AG04450 (cell line): ENCODE results near the gene LYRM1. TPM values are rescaled to one million over a fixed set of nuclear protein-coding genes. Genes with fewer than 3 reads are reported as not detected.

Experiments used
- CTCF ChIA-PET: fragments of 300-600, 350-600 bp; formaldehyde crosslinking; extraction: SDS; loops from one replicate; lab custom pipeline; 2022; ENCODE audit warnings: antibody characterized with exemption, inconsistent platforms; lab: Charles Lee
- POLR2A ChIA-PET: fragments of 350-600 bp; formaldehyde crosslinking; extraction: SDS; loops from one replicate; lab custom pipeline; 2021; ENCODE audit warnings: antibody characterized with exemption, inconsistent platforms; lab: Yijun Ruan, JAX
- DNase-seq: peaks from one replicate; pipeline ENCODE4 v3.0.0-alpha.2; 2011; ENCODE audit warnings: low read depth, low spot score
- H3K27ac ChIP-seq: one replicate; pipeline ENCODE4 v1.5.1; 2012; ENCODE audit warnings: low read depth, low read length, control low read depth
- H3K27me3 ChIP-seq: one replicate; pipeline ENCODE4 v1.6.0; 2012; ENCODE audit warnings: low read length; ENCODE audit not compliant: control insufficient read depth, insufficient read depth
- H3K4me3 ChIP-seq: 2 replicates; pipeline ENCODE4 v1.5.1; 2011; ENCODE audit warnings: mild to moderate bottlenecking, low read depth, low read length, control low read depth
- H3K9me3 ChIP-seq: 2 replicates; pipeline ENCODE4 v1.5.1; 2012; ENCODE audit warnings: low read length; ENCODE audit not compliant: control insufficient read depth, insufficient read depth
- CTCF ChIP-seq: IDR thresholded peaks from 2 replicates; pipeline ENCODE4 v1.5.1; 2011; ENCODE audit warnings: low read depth, low read length, control low read depth, inconsistent platforms
- polyA plus RNA-seq: library from polyadenylated mRNA; depleted of rRNA; stranded (reverse); fragments of >200 nt; gene quantifications from 2 replicates; pipeline ENCODE4 v1.2.3, GENCODE V29; 2011

The LYRM1 gene
- polyA plus RNA-seq, 1 experiment, result 41.1 TPM

DNA sequence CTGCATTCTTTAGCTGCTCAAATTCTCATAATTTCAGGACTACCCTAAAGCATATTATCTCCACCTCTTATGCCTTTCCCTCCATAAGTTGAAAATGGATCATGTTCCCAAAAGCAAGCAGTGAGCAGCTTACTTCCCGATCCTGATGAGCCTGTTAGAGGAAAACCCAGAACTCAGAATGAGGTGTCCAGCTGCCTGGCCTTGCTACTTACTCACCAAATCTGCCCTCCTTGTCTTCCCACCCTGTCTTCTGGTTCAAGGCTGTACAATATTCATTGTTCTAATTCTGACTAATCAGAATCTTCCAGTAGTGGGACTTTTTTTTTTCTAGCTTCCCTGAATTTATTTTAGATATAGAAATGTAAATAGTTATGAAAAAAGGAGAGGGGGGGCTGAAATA, 10.8 kb downstream of the LYRM1 start:
- DNase-seq, result no peak

DNA sequence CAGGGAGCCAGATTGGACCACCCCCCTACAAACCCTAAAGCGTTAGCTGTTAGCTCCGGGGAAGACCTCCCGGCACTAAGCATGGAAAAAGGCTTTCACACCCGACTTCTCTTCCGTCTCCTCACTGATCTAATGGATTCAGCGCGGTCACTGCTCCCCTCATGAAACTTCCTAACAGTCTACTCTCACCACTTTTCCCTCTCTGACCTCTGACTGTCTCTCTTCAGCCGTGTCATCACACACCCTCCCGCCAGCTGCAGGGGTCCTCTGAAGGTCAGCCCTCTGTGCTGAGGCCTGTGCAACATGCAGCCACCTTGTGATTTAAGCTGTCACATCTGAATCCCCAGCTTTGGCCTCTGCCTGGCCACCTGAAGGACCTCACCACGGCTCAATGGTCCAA, 15.7 kb downstream of the LYRM1 start:
- CTCF ChIA-PET, result interaction anchor here (0.8 kb wide), 1 partner anchor 66 kb away, joined by 3 read pairs; no protein-coding TSS in a partner anchor
- no peak for TF ChIP-seq CTCF
- H3K9me3 ChIP-seq, result no peaks in the 10 kb centered on the region
- no peak overlapping the region for H3K4me3 ChIP-seq
- DNase-seq, result no peak
- POLR2A ChIA-PET, result no interaction called here
- H3K27ac ChIP-seq, result no peak overlapping the region
- no peaks in the 10 kb centered on the region for H3K27me3 ChIP-seq

More for the DNA sequence above, 10.8 kb downstream of the LYRM1 start:
- ChIA-PET POLR2A (interaction anchor here (0.8 kb wide), 1 partner anchor 11 kb away, joined by 4 read pairs; the partner anchor contains the start of gene LYRM1), CTCF (interaction anchor here (0.7 to 0.8 kb wide), 2 partner anchors 90 to 112 kb away, joined by 3 read pairs; no protein-coding TSS in a partner anchor)
- Histone ChIP-seq H3K27me3 (no peaks in the 10 kb centered on the region), H3K27ac (peak overlapping the region; percentile 90), H3K9me3 (no peaks in the 10 kb centered on the region), H3K4me3 (no peak overlapping the region)
- no peak for TF ChIP-seq CTCF

GRCh38 chr16:20916942-20917341, 16.4 kb downstream of the LYRM1 start:
- Histone ChIP-seq H3K9me3 (no peaks in the 10 kb centered on the region), H3K4me3 (no peak overlapping the region), H3K27me3 (no peaks in the 10 kb centered on the region), H3K27ac (no peak overlapping the region)
- no peak for DNase-seq
- no peak for TF ChIP-seq CTCF
- ChIA-PET CTCF (interaction anchor here (0.5 to 0.8 kb wide), 3 partner anchors 14 to 143 kb away, joined by 3 to 6 read pairs (median 5); no protein-coding TSS in a partner anchor), POLR2A (interaction anchor here (0.6 kb wide), 1 partner anchor 105 kb away, joined by 4 read pairs; no protein-coding TSS in a partner anchor)

GRCh38 chr16:20918486-20919239, 18.1 kb downstream of the LYRM1 start:
- Histone ChIP-seq H3K9me3 (no peaks in the 10 kb centered on the region), H3K27me3 (no peaks in the 10 kb centered on the region), H3K4me3 (no peak overlapping the region), H3K27ac (peak overlapping the region; percentile 39)
- ChIA-PET CTCF (interaction anchor here (1.2 kb wide), 1 partner anchor 68 kb away, joined by 3 read pairs; no protein-coding TSS in a partner anchor), POLR2A (no interaction called here)
- TF ChIP-seq CTCF, result no peak
- DNase-seq, result no peak

GRCh38 chr16:20920091-20920490, 19.5 kb downstream of the LYRM1 start:
- Histone ChIP-seq H3K9me3 (no peaks in the 10 kb centered on the region), H3K4me3 (no peak overlapping the region), H3K27me3 (no peaks in the 10 kb centered on the region), H3K27ac (no peak overlapping the region)
- TF ChIP-seq CTCF, result no peak
- ChIA-PET CTCF (interaction anchor here (0.6 to 2.4 kb wide), 2 partner anchors 70 to 789 kb away, joined by 3 to 9 read pairs; no protein-coding TSS in a partner anchor), POLR2A (no interaction called here)
- DNase-seq, result no peak
